GF-D8 (cell line): ENCODE data around the gene CERS3.
A peak's percentile ranks its signal among the peaks of the same experiment; 100 is the strongest.

Experiments used
- DNase-seq: peaks from one replicate; lab custom pipeline; 2025; lab: John Stamatoyannopoulos, UW

The CERS3 gene

GRCh38 chr15:100383302-100384107 lies 145.2 kb downstream of the CERS3 start:
- DNase-seq, result peak; percentile 7

GRCh38 chr15:100373942-100374341 lies 154.8 kb downstream of the CERS3 start:
- no peak for DNase-seq

DNA sequence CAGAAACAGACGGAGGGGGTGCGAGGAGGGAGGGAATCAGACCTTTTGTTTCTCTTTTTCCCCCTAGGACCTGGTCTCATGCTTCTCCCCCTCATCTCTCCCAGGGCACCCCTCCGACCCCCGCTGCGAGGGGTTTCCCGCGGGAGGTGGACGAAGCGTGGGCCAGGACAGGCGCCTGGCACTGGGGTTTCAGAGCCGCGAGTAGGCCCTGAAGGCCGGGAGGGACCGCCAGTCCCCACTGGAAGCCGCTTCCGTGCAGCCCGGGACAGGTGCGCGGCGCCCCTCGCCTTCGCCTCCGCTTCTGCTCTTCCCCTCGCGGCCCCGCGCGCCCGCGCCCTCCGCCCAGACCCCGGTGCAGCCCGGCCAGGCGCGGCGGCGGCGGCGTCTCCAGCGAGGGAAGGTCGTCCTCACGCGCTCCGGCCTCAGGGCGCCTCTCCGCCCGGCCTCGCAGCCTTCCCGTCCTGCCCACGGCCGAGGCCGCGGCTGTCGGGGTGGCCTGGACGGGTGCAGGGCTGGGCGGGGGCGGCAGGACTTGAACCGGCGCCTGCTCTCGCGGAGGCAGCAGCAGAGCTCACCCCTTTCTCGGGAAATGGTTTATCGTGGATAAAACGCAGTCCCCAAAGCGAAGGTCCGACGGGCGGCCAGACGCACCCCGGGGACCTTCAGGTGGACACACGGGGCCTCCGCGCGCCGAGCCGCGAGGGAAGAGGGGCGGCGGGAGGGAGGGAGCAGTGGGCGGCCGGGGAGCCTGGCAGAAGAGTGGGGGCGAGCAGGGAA lies 155.4 kb downstream of the CERS3 start:
- DNase-seq, result no peak

DNA sequence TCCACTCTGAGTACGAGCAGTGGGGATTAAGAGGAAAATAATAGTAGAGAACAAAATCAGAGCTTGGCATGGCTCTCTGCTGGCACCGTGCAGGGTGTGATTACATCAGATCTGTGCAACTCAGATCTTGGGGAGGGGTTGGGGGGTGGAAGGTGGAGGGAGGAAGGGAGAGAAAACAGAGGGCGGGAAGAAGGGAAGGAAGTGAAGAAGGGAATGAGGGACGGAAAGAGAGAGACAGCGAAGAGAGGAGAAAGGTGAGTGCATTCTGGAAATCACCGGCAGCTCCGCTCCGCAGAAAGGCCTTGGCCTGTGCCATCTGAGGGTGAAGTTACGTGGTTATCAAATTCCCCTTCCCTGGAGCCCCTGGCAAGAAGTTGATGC lies 156.0 kb downstream of the CERS3 start:
- no peak for DNase-seq

- DNase-seq, result no peak
Observed at GRCh38 chr15:100355342-100355741, 173.4 kb downstream of the CERS3 start.

DNA sequence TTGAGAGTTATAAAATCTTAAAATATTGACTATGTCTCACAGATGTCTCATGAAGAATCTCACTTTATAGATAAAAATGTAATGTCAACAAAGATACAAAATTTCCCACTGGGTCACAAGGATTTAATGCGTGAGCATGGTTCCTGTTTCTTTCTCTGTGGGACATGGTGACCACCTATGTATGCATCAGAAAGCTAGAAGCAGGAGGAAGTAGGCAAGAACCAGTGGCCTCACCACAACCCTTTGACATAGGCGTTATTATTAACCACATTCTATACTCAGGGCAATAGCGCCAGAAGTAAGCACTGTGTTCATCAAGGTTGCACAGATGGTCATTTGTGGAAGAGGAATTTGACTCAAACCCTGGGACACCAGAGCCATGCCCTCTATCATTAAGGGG lies 175.3 kb downstream of the CERS3 start:
- DNase-seq, result peak; percentile 11

DNA sequence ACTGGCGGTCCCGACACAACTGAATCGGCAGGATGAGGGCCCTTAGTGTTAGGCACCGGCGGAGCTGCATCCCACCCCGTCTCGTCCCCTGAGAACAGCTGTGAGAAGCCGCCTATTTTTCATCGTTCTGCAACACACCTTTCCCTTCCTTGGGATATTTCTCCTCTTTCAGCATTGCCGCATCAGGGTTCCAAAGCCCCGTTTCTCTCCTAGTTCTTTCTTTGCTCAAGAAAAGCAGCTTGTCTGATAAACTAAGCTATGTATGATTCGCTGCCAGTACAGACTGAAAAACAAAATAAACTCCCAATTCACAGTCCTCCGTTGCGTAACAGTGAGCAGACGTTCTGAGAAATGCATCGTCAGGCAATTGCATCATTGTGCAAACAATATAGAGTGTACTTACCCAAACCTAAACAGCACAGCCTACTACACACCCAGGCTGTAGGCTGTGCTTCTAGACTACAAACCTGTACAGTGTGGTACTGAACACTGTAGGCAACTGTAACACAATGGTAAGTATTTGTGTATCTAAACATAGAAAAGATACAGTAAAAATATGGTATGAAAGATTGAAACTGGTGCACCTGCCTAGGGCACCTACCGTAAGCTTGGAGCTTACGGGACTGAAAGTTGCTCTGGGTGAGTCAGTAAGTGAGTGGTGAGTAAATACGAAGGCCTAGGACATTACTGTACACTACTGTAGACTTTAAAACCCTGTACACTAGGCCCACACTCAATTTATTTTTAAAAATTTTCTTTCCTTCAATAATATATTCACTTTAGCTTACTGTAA lies 178.1 kb downstream of the CERS3 start:
- DNase-seq, result peak; percentile 24
